GM12874 (cell line): ENCODE measurements around the gene ACAA2.

Experiments
- TF ChIP-seq, protein P1 (sequence below): IDR thresholded peaks from 2 replicates; pipeline ENCODE4 v1.5.1; 2011; ENCODE audit warnings: low read depth, mild to moderate bottlenecking, control low read depth, low read length, moderate library complexity; ENCODE audit not compliant: insufficient read depth

The ACAA2 gene

DNA sequence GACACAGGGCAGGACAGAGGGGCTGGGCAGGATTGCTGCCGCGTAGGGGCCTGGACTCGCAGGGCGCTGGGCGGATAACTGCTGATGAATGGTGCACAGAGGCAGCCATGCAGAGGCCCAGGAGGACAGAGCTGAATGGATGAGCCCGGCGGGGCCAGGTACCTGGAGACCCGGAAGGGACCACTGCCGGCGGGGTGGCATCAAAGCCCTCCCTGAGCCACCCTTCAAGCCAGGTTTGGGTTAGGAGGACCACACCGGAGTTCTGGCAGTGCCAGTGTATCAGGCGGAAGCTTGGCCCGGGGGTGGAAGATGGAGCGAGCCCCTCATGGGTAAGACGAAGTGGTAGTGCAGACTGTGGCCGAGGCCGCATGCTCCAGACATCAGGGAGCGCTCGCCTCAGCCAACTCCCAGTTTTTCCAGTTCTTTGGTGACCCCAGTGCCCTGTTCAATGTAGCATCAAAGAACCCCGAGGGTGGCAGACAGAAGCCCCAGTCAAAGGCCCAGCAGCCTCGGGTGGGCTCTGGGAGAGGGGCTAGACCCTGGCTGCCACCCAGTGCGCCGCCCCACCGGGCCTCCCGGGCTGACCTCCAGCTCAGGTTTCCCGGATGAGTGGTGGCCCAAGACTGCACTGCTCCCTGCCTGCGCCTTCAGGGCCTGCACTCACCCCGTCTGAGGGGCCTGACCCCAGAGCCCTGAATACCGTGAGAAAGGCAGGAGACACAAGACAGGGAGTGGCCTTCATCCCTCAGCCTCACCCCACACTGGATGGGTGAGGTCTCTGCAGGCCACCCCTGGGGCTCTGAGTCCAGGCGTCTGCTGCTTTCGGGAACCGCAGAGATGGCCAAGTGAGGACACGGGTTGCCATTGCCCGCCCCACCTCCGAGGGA, 50.9 kb downstream of the ACAA2 start:
- TF ChIP-seq, protein P1, sequence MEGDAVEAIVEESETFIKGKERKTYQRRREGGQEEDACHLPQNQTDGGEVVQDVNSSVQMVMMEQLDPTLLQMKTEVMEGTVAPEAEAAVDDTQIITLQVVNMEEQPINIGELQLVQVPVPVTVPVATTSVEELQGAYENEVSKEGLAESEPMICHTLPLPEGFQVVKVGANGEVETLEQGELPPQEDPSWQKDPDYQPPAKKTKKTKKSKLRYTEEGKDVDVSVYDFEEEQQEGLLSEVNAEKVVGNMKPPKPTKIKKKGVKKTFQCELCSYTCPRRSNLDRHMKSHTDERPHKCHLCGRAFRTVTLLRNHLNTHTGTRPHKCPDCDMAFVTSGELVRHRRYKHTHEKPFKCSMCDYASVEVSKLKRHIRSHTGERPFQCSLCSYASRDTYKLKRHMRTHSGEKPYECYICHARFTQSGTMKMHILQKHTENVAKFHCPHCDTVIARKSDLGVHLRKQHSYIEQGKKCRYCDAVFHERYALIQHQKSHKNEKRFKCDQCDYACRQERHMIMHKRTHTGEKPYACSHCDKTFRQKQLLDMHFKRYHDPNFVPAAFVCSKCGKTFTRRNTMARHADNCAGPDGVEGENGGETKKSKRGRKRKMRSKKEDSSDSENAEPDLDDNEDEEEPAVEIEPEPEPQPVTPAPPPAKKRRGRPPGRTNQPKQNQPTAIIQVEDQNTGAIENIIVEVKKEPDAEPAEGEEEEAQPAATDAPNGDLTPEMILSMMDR: no peak

DNA sequence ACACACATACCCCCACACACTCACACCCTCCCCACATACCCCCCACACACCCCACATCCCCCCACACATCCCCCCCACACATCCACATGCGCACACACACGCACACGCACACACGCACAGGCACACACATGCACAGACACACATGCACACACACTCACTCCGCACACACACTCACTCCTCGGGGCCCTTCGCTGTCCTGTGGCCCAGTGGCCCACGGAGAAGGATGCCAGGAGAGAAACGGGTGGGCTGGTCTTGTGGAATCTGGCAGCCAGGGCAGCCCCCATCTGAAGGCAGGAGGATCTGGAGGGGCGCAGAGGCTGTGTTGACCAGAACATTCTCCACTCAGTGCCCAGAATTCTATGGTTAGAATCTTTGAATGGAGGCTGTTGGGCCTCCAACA, 51.6 kb downstream of the ACAA2 start:
- TF ChIP-seq, protein P1: no peak

- TF ChIP-seq, protein P1: no peak
Observed at GRCh38 chr18:49758263-49758610, 55.1 kb downstream of the ACAA2 start.

DNA sequence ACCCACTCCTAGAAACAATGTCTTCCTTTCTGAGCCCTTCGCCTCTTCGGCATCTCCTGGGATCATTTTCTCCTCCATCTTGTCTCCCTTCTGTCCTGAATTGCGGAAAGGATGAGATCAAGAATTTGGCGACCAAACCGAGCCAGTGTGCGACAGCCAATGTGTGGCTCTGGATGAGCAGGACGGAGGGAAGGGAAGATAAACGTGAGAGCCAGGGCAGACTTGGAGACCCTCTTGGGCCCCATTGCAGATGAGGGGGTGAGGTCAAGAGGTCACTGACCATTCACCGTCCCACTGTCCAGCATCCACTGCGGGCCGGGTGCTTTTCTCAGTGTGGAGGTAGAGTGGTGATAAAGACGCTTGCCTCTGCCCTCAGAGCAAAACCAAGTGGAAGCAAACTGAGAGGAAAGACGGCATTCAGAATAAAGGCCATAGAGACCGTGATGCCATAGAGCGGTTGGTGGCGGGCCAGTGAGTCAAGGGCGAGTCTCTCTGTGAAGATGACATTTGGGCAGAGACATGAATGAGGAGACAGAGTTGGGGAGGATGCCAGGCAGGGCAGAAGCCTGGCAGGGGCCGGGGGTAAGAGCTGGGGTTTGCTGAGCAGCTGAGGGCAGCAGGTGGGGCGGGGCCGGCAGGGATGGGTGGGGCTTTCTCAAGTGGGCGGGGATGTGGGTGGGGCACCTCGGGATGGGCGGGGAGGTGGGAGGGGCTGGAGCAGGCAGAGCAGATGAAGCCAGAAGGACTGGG, 55.6 kb downstream of the ACAA2 start:
- TF ChIP-seq, protein P1: no peak

- TF ChIP-seq, protein P1: no peak
Observed at GRCh38 chr18:49756671-49757362, 56.5 kb downstream of the ACAA2 start.

DNA sequence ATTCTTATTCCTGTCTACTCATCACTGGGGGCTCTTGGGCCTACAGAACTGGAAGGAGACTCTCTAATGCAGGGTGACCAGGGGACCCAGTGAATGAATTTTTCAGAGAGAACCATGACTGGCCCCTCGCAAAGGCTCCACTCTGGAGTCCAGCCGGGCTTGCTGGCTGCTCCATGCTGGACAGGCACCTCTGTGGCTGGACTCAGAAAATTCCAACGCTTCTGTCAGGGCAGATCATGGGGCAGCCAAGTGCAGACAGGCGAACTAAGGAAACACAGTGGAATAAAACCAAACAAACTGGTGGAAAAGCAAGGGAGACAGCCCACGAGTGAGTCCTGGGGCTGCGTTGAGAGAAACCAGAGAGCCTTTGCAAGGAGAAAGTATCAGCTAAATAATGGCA, 57.2 kb downstream of the ACAA2 start:
- TF ChIP-seq, protein P1: no peak

GRCh38 chr18:49755489-49755888, 57.8 kb downstream of the ACAA2 start:
- TF ChIP-seq, protein P1: no peak
